A549 treated with Mapracorat at 1 μM for 4 hours (cell line): ENCODE data around the gene CCDC18. TPM values are rescaled to one million over a fixed set of nuclear protein-coding genes. Genes with fewer than 3 reads are reported as not detected.

Source experiments
- total RNA-seq: library from RNA; stranded (reverse); fragments of 200-300 nt; extraction: Qiagen RNA extraction; gene quantifications from 5 replicates; pipeline ENCODE4 v1.2.3, GENCODE V29; 2022

CCDC18 gene, protein sequence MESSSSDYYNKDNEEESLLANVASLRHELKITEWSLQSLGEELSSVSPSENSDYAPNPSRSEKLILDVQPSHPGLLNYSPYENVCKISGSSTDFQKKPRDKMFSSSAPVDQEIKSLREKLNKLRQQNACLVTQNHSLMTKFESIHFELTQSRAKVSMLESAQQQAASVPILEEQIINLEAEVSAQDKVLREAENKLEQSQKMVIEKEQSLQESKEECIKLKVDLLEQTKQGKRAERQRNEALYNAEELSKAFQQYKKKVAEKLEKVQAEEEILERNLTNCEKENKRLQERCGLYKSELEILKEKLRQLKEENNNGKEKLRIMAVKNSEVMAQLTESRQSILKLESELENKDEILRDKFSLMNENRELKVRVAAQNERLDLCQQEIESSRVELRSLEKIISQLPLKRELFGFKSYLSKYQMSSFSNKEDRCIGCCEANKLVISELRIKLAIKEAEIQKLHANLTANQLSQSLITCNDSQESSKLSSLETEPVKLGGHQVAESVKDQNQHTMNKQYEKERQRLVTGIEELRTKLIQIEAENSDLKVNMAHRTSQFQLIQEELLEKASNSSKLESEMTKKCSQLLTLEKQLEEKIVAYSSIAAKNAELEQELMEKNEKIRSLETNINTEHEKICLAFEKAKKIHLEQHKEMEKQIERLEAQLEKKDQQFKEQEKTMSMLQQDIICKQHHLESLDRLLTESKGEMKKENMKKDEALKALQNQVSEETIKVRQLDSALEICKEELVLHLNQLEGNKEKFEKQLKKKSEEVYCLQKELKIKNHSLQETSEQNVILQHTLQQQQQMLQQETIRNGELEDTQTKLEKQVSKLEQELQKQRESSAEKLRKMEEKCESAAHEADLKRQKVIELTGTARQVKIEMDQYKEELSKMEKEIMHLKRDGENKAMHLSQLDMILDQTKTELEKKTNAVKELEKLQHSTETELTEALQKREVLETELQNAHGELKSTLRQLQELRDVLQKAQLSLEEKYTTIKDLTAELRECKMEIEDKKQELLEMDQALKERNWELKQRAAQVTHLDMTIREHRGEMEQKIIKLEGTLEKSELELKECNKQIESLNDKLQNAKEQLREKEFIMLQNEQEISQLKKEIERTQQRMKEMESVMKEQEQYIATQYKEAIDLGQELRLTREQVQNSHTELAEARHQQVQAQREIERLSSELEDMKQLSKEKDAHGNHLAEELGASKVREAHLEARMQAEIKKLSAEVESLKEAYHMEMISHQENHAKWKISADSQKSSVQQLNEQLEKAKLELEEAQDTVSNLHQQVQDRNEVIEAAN (N-terminal part only)
- 5.0 to 6.6 TPM (median 6.3 TPM) in 5 replicates for total RNA-seq

DNA sequence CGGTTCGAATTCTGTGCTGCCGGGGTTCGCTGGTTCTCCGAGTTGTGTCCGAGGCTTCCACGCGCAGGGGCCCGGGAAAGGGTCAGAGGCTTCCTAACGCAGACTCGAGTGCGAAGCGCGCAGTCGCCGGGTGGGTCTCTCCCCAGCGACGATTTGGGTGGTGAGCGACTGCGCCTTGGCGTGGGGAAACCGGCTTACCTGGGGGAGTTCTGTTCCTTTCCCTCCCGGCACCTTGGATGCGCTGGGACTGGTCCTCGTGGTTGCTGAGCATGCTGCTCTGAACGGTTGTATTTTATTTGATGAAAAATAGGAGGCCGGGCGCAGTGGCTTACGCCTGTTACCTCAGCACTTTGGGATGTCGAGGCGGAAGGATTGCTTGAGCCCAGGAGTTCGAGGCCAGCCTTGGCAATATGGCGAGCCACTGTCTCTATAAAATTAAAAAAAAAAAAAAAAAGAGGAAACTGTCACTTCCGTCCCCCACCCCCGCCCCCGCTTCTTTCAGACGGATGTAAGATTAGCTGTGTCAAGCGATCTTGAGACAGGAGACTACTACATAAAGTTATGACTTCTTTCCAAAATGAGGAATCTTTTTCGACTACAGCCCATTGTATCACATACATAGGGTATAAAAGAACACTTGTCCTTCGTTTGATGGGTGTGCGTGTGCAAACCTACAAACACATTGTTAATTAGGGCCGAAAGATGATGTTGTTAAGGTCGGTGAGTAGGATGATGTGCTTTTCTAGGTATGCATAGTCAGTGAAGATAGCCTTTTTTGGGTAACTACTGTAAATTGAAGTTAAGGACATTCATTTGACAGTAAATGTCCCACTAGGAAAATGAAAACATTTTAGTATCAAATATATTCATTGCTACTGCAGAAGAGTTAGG lies at the start of gene CCDC18:
Gene CCDC18, plus strand, starts transcription at position 2 of the 891 bp plus-strand sequence. CDS start 2,638 bp downstream, outside the sequence.

DNA sequence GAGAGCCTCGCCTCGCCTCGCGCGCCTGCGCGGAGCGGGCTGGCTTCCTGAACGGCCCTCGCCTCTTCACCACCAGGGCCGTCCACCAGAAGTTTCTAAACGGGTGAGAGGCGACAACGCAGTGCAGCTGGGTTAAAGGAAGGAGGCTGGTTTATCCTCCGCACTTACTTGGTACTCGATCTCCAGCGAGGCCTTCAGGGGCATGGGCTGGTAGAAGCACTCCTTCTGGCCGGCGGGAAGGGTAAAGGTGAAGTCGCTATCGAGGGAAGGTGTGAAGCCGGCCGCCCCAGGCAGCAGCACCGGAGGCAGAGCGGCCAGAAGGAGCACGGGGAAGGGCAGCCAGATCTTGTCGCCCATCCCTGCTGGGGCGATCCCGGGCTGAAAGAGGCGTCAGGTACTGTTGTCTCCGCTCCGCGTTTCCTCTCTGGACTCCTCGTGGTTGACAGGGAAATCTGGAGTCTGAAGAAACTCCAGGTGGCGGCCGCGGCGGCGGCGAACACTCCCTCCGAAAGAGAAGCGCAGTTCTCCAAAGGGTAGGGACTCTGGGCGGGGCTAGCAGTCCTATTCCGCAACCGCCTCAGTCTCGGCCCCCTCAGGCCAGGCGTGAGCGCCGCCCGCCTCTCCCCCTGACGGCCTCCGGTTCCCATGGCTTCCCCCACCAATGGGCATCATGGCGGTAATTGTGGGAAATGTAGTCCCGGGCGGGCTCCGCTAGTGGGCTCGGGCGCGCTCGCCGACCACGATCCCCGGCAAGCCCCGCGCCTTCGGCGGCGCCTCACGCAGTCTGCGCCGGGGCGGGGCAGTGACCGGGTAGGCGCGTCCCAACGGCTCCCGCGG lies 420 bp upstream of the CCDC18 start, which contains the start of gene TMED5:
Gene TMED5, minus strand, starts transcription at position 528 of the 837 bp plus-strand sequence. Its CDS starts 171 bp downstream, at position 357.

Other genes with a start within 250 kb of the CCDC18 start
- 7.4 to 9.2 TPM (median 8.4 TPM) in 5 replicates for gene DIPK1A, start 219.3 kb upstream of the CCDC18 start, total RNA-seq
- gene MTF2, start 101.4 kb upstream of the CCDC18 start, total RNA-seq, result 9.0 to 13.1 TPM (median 12.7 TPM) in 5 replicates
- 28.5 to 37.7 TPM (median 32.9 TPM) in 5 replicates for gene TMED5, start 311 bp upstream of the CCDC18 start, total RNA-seq
- 27.9 to 38.6 TPM (median 35.7 TPM) in 5 replicates for gene DR1, start 165.2 kb downstream of the CCDC18 start, total RNA-seq